PFSK-1 (cell line): ENCODE data around the gene NPAS4.
A peak's percentile ranks its signal among the peaks of the same experiment; 100 is the strongest.

ENCODE experiments used
- POLR2AphosphoS5 ChIP-seq: IDR thresholded peaks from 2 replicates; pipeline ENCODE4 v1.6.1; 2012; ENCODE audit warnings: low read depth, mild to moderate bottlenecking, control low read depth, low read length, moderate library complexity
- REST ChIP-seq, 2 experiments: IDR thresholded peaks; 2 replicates each; pipeline versions ENCODE4 v1.6.1 to v1.8.0; 2011 to 2012; ENCODE audit warnings: low read depth in 2 of 2, low read length in 2 of 2, control low read depth in 1 of 2, inconsistent platforms in 1 of 2, mild to moderate bottlenecking in 1 of 2, moderate library complexity in 1 of 2; ENCODE audit not compliant: insufficient read depth in 1 of 2

GRCh38 chr11:66438504-66439466 is 17.9 kb downstream of the NPAS4 start, which contains the start of gene MRPL11:
- TF ChIP-seq POLR2AphosphoS5: peak; percentile 38; the same call in 1 of the 2 replicates
- 0 out of 4 replicates have a peak, but pooled peaks of 1 of the 2 experiments have one; percentile 33 for TF ChIP-seq REST (IDR thresholded peaks at IDR 0.05; ENCODE audit: insufficient read depth in 1 of 2, low read depth in 2 of 2, low read length in 2 of 2)
